GM23338 (cell line): ENCODE data around the gene ITGA2. TPM values are rescaled to one million over a fixed set of nuclear protein-coding genes. Genes with fewer than 3 reads are reported as not detected.

Experiments used
- ATAC-seq: fragments of 200-7000 bp; cut with Tn5 transposase; 3 replicates; pipeline ENCODE4 v1.9.1; 2020
- DNase-seq: peaks from one replicate; pipeline ENCODE4 v3.0.0-alpha.2; 2015; ENCODE audit warnings: low spot score
- H2AFZ ChIP-seq: fragments of 200-600 bp; sonication (generic); 2 replicates; pipeline ENCODE4 v1.8.0; 2016; ENCODE audit warnings: antibody characterized with exemption, mild to moderate bottlenecking, moderate library complexity
- H3F3A ChIP-seq: fragments of 200-600 bp; sonication (generic); replicated peaks from 2 replicates; pipeline ENCODE4 v1.8.0; 2017; ENCODE audit warnings: antibody characterized with exemption, mixed run types, low read depth
- H3K27ac ChIP-seq: fragments of 200-600 bp; sonication (generic); 2 replicates; pipeline ENCODE4 v1.6.1; 2016; ENCODE audit warnings: low read depth
- H3K27me3 ChIP-seq: fragments of 200-600 bp; sonication (generic); 2 replicates; pipeline ENCODE4 v1.8.0; 2016; ENCODE audit warnings: mild to moderate bottlenecking, mixed run types, moderate library complexity; ENCODE audit not compliant: insufficient read depth
- H3K36me3 ChIP-seq: fragments of 200-600 bp; sonication (generic); 2 replicates; pipeline ENCODE4 v1.8.0; 2016; ENCODE audit warnings: mild to moderate bottlenecking; ENCODE audit not compliant: insufficient read depth
- H3K4me1 ChIP-seq: fragments of 200-600 bp; sonication (generic); 2 replicates; pipeline ENCODE4 v1.8.0; 2016; ENCODE audit warnings: mild to moderate bottlenecking, moderate library complexity; ENCODE audit not compliant: insufficient read depth
- H3K4me2 ChIP-seq: fragments of 200-600 bp; sonication (generic); 2 replicates; pipeline ENCODE4 v1.7.1; 2017; ENCODE audit warnings: mixed run types
- H3K4me3 ChIP-seq: fragments of 200-600 bp; sonication (generic); 2 replicates; pipeline ENCODE4 v1.6.1; 2016; ENCODE audit warnings: mixed run types
- H3K79me2 ChIP-seq: fragments of 200-600 bp; sonication (generic); replicated peaks from 2 replicates; pipeline ENCODE4 v1.8.0; 2017; ENCODE audit warnings: mild to moderate bottlenecking; ENCODE audit not compliant: insufficient read depth
- H3K9me2 ChIP-seq: fragments of 200-600 bp; sonication (generic); 2 replicates; pipeline ENCODE4 v1.8.0; 2017; ENCODE audit not compliant: insufficient read depth
- H4K20me1 ChIP-seq: fragments of 200-600 bp; sonication (generic); replicated peaks from 2 replicates; pipeline ENCODE4 v1.8.0; 2017; ENCODE audit warnings: mild to moderate bottlenecking; ENCODE audit not compliant: insufficient read depth
- H3K27ac Mint-ChIP-seq: 2 replicates; pipeline ENCODE4 v1.8.0; 2020; ENCODE audit warnings: inconsistent platforms, mild to moderate bottlenecking, moderate library complexity, mixed read lengths
- H3K27me3 Mint-ChIP-seq: 3 replicates; pipeline ENCODE4 v1.8.0; 2022; ENCODE audit warnings: low read depth, mild to moderate bottlenecking, moderate library complexity, mixed read lengths, inconsistent platforms; ENCODE audit not compliant: insufficient read depth, poor library complexity
- H3K36me3 Mint-ChIP-seq: 3 replicates; pipeline ENCODE4 v1.8.0; 2021; ENCODE audit warnings: low read depth, mild to moderate bottlenecking, inconsistent platforms, moderate library complexity, mixed read lengths
- H3K4me1 Mint-ChIP-seq: 3 replicates; pipeline ENCODE4 v1.8.0; 2020; ENCODE audit warnings: mild to moderate bottlenecking, inconsistent platforms, mixed read lengths
- H3K4me3 Mint-ChIP-seq: 3 replicates; pipeline ENCODE4 v1.8.0; 2021; ENCODE audit warnings: moderate library complexity, mild to moderate bottlenecking, inconsistent platforms, mixed read lengths
- H3K9me3 Mint-ChIP-seq: 3 replicates; pipeline ENCODE4 v1.8.0; 2020; ENCODE audit warnings: moderate library complexity, mild to moderate bottlenecking, inconsistent platforms, mixed read lengths
- JUNB ChIP-seq: IDR thresholded peaks from one replicate; pipeline ENCODE4 v1.6.1; 2016; ENCODE audit warnings: antibody characterized with exemption; ENCODE audit not compliant: unreplicated experiment
- NANOG ChIP-seq: IDR thresholded peaks from 2 replicates; pipeline ENCODE4 v1.6.1; 2016; ENCODE audit warnings: antibody characterized with exemption, borderline replicate concordance
- ZNF331 ChIP-seq: fragments of 250-450 bp; sonication (Bioruptor Pico); IDR thresholded peaks from 2 replicates; pipeline ENCODE4 v1.5.0; 2020; ENCODE audit warnings: low read depth, mild to moderate bottlenecking, moderate library complexity
- polyA plus RNA-seq: library from polyadenylated mRNA; unstranded; fragments of >200 nt; fragmentation: Nextera tagmentation; extraction: Ambion mirVana; gene quantifications from 2 replicates; pipeline ENCODE4 v1.2.1, GENCODE V29; 2016
- total RNA-seq: library from RNA; depleted of rRNA; stranded (reverse); fragments of >200 nt; shearing (Covaris generic); gene quantifications from 2 replicates; pipeline ENCODE4 v1.2.3, GENCODE V29; 2014
- TF ChIP-seq, protein P1 (sequence below): fragments of 250-450 bp; sonication (Bioruptor Pico); IDR thresholded peaks from 2 replicates; pipeline ENCODE4 v1.5.0; 2020; ENCODE audit warnings: mild to moderate bottlenecking, moderate library complexity
- TF ChIP-seq, protein P2 (sequence below): IDR thresholded peaks from 2 replicates; pipeline ENCODE4 v1.6.1; 2016; ENCODE audit warnings: antibody characterized with exemption
- TF ChIP-seq, protein P3 (sequence below), 2 experiments: fragments of 200-600 bp in 1 of 2; sonication (generic) in 1 of 2; conservative IDR thresholded peaks; 2 replicates each; pipeline versions ENCODE4 v1.5.1 to v1.6.1; 2016 to 2017; ENCODE audit warnings: antibody characterized with exemption in 2 of 2, low read depth in 2 of 2, mild to moderate bottlenecking in 2 of 2, moderate library complexity in 1 of 2

Gene ITGA2
- total and polyA plus RNA-seq, 2 experiments from 2014 or later = 2.6 to 7.1 TPM

DNA sequence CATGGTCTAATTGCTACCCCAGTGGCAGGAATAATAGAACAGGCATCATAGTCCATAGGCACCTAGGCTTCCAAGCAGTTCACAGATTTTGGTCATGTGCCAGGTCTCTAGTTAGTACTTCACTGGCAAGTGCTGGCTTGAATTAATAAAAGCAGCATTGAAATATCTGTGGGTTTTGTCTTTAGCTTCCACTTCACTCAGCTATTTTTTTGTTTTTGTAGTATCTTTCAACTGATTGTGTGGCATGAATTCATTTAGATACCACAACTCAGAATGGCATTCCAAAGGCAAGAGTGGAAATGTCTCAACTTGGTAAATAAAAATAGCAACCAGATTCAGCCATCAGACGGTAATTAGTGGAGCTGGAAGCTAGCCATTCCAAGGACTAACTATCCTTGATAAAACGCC, 27.9 kb upstream of the ITGA2 start (continued):
- TF ChIP-seq, protein P1, sequence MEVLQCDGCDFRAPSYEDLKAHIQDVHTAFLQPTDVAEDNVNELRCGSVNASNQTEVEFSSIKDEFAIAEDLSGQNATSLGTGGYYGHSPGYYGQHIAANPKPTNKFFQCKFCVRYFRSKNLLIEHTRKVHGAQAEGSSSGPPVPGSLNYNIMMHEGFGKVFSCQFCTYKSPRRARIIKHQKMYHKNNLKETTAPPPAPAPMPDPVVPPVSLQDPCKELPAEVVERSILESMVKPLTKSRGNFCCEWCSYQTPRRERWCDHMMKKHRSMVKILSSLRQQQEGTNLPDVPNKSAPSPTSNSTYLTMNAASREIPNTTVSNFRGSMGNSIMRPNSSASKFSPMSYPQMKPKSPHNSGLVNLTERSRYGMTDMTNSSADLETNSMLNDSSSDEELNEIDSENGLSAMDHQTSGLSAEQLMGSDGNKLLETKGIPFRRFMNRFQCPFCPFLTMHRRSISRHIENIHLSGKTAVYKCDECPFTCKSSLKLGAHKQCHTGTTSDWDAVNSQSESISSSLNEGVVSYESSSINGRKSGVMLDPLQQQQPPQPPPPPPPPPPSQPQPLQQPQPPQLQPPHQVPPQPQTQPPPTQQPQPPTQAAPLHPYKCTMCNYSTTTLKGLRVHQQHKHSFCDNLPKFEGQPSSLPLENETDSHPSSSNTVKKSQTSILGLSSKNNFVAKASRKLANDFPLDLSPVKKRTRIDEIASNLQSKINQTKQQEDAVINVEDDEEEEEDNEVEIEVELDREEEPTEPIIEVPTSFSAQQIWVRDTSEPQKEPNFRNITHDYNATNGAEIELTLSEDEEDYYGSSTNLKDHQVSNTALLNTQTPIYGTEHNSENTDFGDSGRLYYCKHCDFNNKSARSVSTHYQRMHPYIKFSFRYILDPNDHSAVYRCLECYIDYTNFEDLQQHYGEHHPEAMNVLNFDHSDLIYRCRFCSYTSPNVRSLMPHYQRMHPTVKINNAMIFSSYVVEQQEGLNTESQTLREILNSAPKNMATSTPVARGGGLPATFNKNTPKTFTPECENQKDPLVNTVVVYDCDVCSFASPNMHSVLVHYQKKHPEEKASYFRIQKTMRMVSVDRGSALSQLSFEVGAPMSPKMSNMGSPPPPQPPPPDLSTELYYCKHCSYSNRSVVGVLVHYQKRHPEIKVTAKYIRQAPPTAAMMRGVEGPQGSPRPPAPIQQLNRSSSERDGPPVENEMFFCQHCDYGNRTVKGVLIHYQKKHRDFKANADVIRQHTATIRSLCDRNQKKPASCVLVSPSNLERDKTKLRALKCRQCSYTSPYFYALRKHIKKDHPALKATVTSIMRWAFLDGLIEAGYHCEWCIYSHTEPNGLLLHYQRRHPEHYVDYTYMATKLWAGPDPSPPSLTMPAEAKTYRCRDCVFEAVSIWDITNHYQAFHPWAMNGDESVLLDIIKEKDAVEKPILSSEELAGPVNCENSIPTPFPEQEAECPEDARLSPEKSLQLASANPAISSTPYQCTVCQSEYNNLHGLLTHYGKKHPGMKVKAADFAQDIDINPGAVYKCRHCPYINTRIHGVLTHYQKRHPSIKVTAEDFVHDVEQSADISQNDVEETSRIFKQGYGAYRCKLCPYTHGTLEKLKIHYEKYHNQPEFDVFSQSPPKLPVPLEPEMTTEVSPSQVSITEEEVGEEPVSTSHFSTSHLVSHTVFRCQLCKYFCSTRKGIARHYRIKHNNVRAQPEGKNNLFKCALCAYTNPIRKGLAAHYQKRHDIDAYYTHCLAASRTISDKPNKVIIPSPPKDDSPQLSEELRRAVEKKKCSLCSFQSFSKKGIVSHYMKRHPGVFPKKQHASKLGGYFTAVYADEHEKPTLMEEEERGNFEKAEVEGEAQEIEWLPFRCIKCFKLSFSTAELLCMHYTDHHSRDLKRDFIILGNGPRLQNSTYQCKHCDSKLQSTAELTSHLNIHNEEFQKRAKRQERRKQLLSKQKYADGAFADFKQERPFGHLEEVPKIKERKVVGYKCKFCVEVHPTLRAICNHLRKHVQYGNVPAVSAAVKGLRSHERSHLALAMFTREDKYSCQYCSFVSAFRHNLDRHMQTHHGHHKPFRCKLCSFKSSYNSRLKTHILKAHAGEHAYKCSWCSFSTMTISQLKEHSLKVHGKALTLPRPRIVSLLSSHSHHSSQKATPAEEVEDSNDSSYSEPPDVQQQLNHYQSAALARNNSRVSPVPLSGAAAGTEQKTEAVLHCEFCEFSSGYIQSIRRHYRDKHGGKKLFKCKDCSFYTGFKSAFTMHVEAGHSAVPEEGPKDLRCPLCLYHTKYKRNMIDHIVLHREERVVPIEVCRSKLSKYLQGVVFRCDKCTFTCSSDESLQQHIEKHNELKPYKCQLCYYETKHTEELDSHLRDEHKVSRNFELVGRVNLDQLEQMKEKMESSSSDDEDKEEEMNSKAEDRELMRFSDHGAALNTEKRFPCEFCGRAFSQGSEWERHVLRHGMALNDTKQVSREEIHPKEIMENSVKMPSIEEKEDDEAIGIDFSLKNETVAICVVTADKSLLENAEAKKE (CRISPR knock-in tag) = no peak
- TF ChIP-seq, protein P2, sequence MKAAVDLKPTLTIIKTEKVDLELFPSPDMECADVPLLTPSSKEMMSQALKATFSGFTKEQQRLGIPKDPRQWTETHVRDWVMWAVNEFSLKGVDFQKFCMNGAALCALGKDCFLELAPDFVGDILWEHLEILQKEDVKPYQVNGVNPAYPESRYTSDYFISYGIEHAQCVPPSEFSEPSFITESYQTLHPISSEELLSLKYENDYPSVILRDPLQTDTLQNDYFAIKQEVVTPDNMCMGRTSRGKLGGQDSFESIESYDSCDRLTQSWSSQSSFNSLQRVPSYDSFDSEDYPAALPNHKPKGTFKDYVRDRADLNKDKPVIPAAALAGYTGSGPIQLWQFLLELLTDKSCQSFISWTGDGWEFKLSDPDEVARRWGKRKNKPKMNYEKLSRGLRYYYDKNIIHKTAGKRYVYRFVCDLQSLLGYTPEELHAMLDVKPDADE = no peak
- no peak for TF ChIP-seq JUNB
- TF ChIP-seq, protein P3, sequence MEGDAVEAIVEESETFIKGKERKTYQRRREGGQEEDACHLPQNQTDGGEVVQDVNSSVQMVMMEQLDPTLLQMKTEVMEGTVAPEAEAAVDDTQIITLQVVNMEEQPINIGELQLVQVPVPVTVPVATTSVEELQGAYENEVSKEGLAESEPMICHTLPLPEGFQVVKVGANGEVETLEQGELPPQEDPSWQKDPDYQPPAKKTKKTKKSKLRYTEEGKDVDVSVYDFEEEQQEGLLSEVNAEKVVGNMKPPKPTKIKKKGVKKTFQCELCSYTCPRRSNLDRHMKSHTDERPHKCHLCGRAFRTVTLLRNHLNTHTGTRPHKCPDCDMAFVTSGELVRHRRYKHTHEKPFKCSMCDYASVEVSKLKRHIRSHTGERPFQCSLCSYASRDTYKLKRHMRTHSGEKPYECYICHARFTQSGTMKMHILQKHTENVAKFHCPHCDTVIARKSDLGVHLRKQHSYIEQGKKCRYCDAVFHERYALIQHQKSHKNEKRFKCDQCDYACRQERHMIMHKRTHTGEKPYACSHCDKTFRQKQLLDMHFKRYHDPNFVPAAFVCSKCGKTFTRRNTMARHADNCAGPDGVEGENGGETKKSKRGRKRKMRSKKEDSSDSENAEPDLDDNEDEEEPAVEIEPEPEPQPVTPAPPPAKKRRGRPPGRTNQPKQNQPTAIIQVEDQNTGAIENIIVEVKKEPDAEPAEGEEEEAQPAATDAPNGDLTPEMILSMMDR (conservative IDR thresholded peaks at IDR 0.05; ENCODE audit: low read depth in 2 of 2) = no peak

DNA sequence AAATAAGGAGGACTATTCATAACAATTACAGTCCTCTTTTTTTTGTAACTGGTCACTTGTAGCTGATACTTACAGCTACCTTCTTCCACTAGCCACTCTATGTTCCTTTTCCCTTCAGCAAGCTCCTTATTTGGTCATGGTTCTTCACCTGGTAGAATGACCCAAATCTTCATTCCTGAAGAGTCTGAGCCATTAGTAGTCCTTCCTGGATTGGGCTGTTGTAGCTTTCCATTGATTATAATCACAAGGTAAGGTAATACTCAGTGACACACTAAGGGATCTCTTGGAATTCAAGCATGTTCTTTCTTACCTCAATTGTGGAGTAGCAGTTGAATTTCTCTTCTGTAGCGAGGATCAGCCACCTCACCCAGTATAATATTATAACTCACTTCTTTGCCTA, 25.5 kb upstream of the ITGA2 start:
- H3K9me3 Mint-ChIP-seq = no peaks in the 10 kb centered on the region
- peaks cover 8% of the 10 kb centered on the region for H3K9me2 ChIP-seq
- no peaks in the 10 kb centered on the region for H3K27me3 ChIP-seq
- no peak overlapping the region for H3K4me3 ChIP-seq
- ATAC-seq = no peak
- H3K4me1 Mint-ChIP-seq = no peaks in the 10 kb centered on the region
- H3K4me2 ChIP-seq = no peak overlapping the region
- no peaks in the 10 kb centered on the region for H3K36me3 ChIP-seq
- no peaks in the 10 kb centered on the region for H3K36me3 Mint-ChIP-seq
- H3K79me2 ChIP-seq = no peaks in the 10 kb centered on the region
- H3K27ac ChIP-seq = no peak overlapping the region
- H3F3A ChIP-seq = no peaks in the 10 kb centered on the region
- H3K4me3 Mint-ChIP-seq = no peak overlapping the region
- H2AFZ ChIP-seq = no peak overlapping the region
- no peaks in the 10 kb centered on the region for H4K20me1 ChIP-seq
- DNase-seq = no peak
- no peaks in the 10 kb centered on the region for H3K4me1 ChIP-seq
- H3K27me3 Mint-ChIP-seq = no peaks in the 10 kb centered on the region
- no peak overlapping the region for H3K27ac Mint-ChIP-seq
- TF ChIP-seq ZNF331 (CRISPR knock-in tag) (no peak), NANOG (no peak)
- TF ChIP-seq, protein P1 (CRISPR knock-in tag) = no peak
